Pulmonary artery endothelial cell (primary cell): ENCODE results near the gene TSTD2. TPM values are rescaled to one million over a fixed set of nuclear protein-coding genes. Genes with fewer than 3 reads are reported as not detected.

ENCODE experiments used
- total RNA-seq: library from RNA; depleted of rRNA; stranded (reverse); fragments of >200 nt; gene quantifications from 2 replicates; pipeline ENCODE4 v1.2.3, GENCODE V29; 2014

The TSTD2 gene
- total RNA-seq, 1 donor from 2014 or later, result 10.0 TPM

Other genes with a start within 250 kb of the TSTD2 start
- gene TDRD7, start 221.3 kb downstream of the TSTD2 start, total RNA-seq, result 14.0 and 18.2 TPM in 2 replicates
- 0.26 and 1.5 TPM in 2 replicates for gene TMOD1, start 131.7 kb downstream of the TSTD2 start, total RNA-seq
- 40.4 and 65.0 TPM in 2 replicates for gene NCBP1, start 453 bp upstream of the TSTD2 start, total RNA-seq
- gene XPA, start 64.0 kb upstream of the TSTD2 start, total RNA-seq, result 10.2 and 13.1 TPM in 2 replicates
- gene FOXE1, start 219.9 kb upstream of the TSTD2 start, total RNA-seq, result not detected in 2 replicates